Measurements from ENCODE around the gene MFGE8. TPM values are rescaled to one million over a fixed set of nuclear protein-coding genes. Genes with fewer than 3 reads are reported as not detected.

MFGE8 gene
- total and polyA plus RNA-seq, 7 donors, result 137 to 771 (median 253) TPM

DNA sequence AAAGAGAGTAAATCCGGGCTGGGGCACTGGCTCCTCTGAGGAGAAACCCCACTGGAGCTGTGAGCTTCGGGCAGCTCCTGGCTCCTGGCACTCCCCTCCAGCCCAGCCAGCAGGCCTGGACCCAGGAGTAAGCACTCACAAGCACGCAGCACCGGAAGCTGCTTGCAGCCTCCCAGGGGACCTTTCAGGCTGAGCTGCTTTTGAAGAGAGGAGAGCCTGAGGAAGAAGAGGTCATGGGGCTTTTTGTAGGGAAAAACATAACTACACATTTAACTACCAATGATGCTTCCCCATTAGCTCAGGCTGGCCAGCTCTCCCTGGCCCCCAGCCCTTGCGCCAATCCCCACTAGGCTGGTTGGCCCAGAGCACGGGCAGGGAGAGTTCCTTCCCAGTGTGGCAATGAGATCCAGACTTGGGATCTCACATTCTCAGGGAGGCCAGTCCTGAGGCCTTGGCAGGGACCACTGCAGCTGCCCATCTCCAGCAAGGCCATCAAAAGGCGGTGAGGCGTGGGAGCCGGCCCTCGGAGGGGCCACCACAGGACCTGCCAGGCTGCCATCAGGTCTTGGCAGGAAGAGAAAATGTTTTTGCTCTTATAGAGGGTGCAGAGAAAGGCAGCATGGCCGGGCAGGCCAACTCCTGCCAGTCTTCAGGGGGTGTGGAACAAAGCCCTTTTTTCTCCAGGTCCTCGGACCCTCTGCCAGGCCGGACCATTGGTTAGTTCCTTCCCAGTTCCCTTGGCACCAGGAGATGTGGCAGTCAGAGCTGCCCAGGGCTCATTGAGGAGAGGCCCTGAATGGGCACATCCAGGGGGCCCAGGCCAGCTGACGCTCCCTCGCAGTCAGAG is 41.5 kb upstream of the MFGE8 start:
- TF ChIP-seq, protein P1, sequence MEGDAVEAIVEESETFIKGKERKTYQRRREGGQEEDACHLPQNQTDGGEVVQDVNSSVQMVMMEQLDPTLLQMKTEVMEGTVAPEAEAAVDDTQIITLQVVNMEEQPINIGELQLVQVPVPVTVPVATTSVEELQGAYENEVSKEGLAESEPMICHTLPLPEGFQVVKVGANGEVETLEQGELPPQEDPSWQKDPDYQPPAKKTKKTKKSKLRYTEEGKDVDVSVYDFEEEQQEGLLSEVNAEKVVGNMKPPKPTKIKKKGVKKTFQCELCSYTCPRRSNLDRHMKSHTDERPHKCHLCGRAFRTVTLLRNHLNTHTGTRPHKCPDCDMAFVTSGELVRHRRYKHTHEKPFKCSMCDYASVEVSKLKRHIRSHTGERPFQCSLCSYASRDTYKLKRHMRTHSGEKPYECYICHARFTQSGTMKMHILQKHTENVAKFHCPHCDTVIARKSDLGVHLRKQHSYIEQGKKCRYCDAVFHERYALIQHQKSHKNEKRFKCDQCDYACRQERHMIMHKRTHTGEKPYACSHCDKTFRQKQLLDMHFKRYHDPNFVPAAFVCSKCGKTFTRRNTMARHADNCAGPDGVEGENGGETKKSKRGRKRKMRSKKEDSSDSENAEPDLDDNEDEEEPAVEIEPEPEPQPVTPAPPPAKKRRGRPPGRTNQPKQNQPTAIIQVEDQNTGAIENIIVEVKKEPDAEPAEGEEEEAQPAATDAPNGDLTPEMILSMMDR (IDR thresholded peaks at IDR 0.05), result no peak
- 35 to 43% (median 39%) methylated on average over 15 of the region's 15 CpGs for WGBS, 3 donors

DNA sequence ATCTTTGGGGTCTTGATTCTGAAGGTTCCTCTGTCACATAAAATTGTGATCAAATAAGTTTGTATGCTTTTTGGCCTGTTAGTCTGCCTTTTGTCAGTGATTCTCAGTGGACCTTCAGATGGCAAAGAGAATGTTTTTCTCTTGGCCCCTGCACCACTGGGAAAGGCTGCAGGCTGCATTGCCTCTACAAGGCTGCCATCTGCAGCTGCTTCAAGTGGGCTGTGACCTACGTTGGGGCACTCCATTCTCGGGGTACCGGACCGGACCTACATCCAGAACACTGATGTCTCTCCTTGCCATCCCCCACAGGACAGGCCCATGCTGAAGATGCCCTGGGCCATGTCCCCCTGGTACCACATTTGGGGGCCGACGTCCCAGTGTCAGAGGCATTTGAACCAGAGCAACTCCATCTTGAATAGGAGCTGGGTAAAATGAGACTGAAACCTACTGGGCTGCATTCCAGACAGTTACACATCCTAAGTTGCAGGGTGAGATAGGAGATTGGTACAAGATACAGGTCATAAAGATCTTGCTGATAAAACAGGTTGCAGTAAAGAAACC is 37.5 kb upstream of the MFGE8 start:
- H3K4me1 ChIP-seq, result peaks cover 5% of the 10 kb centered on the region
- H3K4me3 ChIP-seq, result no peak overlapping the region
- WGBS, 3 donors, result 92 to 94% (median 92%) methylated on average over 6 of the region's 6 CpGs
- no peaks in the 10 kb centered on the region for H3K36me3 ChIP-seq (ENCODE audit: insufficient read depth in 1 of 2, low read depth in 1 of 2)
- intact Hi-C loops (cut with DNase I), result no loop called here
- no peaks in the 10 kb centered on the region for H3K9me3 ChIP-seq
- TF ChIP-seq, protein P1 (IDR thresholded peaks at IDR 0.05), result no peak
- ATAC-seq (peak in 2 of 4 donors; percentile 40 to 41), DNase-seq (no peak)
- no peak overlapping the region for H3K27ac ChIP-seq
- no peaks in the 10 kb centered on the region for H3K27me3 ChIP-seq (ENCODE audit: insufficient read depth in 3 of 3, low read length in 2 of 3)

More for the DNA sequence above, 41.5 kb upstream of the MFGE8 start:
- peak overlapping the region; percentile 9 for H3K27ac ChIP-seq
- H3K27me3 ChIP-seq (ENCODE audit: insufficient read depth in 3 of 3, low read length in 2 of 3), result no peaks in the 10 kb centered on the region
- H3K9me3 ChIP-seq, result no peaks in the 10 kb centered on the region
- no peak overlapping the region for H3K4me3 ChIP-seq
- DNase-seq (peak; percentile 26 to 73), ATAC-seq (peak in 3 of 4 donors; percentile 30 to 67 (median 53))
- intact Hi-C loops (cut with DNase I), result no loop called here
- H3K4me1 ChIP-seq, result peaks cover 5% of the 10 kb centered on the region
- H3K36me3 ChIP-seq (ENCODE audit: insufficient read depth in 1 of 2, low read depth in 1 of 2), result no peaks in the 10 kb centered on the region

DNA sequence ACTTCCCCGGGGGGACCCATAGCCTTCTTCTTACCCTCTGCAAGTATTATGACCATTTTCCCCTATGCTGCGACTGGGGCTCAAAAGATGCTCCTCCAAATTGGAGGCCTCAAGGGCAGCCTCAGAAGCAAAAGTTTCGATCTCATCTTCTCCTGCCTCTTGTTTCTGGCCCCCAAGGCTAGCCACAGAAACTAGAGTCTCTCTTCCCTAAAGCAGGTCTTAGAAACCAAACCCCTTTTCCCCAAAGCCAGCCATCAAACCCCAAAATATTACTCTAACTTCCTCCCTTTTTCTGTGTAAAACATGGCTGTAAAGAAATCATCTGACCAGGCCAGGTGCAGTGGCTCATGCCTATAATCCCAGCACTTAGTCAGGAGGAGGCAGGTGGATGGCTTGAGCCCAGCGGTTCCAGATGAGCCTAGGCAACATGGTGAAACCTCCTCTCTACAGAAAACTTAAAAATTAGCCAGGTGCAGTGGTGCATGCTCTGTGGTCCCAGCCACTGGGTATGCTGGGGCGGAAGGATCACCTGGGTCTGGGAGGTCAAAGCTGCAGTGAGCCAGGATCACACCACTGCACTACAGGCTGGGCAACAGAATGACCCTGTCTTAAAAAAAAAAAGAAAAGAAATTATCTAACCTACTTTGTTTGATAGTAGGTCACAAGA is 36.7 kb upstream of the MFGE8 start:
- TF ChIP-seq, protein P1 (IDR thresholded peaks at IDR 0.05), result no peak
- Histone ChIP-seq H3K4me3 (no peak overlapping the region), H3K4me1 (peaks cover 5% of the 10 kb centered on the region), H3K27me3 (ENCODE audit: insufficient read depth in 3 of 3, low read length in 2 of 3) (no peaks in the 10 kb centered on the region), H3K27ac (no peak overlapping the region), H3K36me3 (ENCODE audit: insufficient read depth in 1 of 2, low read depth in 1 of 2) (no peaks in the 10 kb centered on the region), H3K9me3 (no peaks in the 10 kb centered on the region)
- 89 to 95% (median 90%) methylated on average over 5 of the region's 5 CpGs for WGBS, 3 donors
- no peak for ATAC-seq
- intact Hi-C loops (cut with DNase I), result no loop called here
- DNase-seq, result no peak

- Histone ChIP-seq H3K9me3 (no peaks in the 10 kb centered on the region), H3K27me3 (ENCODE audit: insufficient read depth in 3 of 3, low read length in 2 of 3) (no peaks in the 10 kb centered on the region), H3K27ac (no peak overlapping the region), H3K4me3 (no peak overlapping the region), H3K36me3 (ENCODE audit: insufficient read depth in 1 of 2, low read depth in 1 of 2) (no peaks in the 10 kb centered on the region), H3K4me1 (no peaks in the 10 kb centered on the region)
- DNase-seq (no peak), ATAC-seq (no peak)
- intact Hi-C loops (cut with DNase I), result no loop called here
- 86 to 88% (median 88%) methylated on average over 4 of the region's 4 CpGs for WGBS, 3 donors
- TF ChIP-seq, protein P1 (IDR thresholded peaks at IDR 0.05), result no peak
These were observed 27.0 kb upstream of the MFGE8 start for GRCh38 chr15:88940110-88940675.

Measured in psoas muscle (tissue), 8 donors.